ENCODE results near the gene ABCF2. TPM values are rescaled to one million over a fixed set of nuclear protein-coding genes. Genes with fewer than 3 reads are reported as not detected.

ABCF2 gene
- total RNA-seq, 1 donor from 2014 or later: 85.8 TPM

DNA sequence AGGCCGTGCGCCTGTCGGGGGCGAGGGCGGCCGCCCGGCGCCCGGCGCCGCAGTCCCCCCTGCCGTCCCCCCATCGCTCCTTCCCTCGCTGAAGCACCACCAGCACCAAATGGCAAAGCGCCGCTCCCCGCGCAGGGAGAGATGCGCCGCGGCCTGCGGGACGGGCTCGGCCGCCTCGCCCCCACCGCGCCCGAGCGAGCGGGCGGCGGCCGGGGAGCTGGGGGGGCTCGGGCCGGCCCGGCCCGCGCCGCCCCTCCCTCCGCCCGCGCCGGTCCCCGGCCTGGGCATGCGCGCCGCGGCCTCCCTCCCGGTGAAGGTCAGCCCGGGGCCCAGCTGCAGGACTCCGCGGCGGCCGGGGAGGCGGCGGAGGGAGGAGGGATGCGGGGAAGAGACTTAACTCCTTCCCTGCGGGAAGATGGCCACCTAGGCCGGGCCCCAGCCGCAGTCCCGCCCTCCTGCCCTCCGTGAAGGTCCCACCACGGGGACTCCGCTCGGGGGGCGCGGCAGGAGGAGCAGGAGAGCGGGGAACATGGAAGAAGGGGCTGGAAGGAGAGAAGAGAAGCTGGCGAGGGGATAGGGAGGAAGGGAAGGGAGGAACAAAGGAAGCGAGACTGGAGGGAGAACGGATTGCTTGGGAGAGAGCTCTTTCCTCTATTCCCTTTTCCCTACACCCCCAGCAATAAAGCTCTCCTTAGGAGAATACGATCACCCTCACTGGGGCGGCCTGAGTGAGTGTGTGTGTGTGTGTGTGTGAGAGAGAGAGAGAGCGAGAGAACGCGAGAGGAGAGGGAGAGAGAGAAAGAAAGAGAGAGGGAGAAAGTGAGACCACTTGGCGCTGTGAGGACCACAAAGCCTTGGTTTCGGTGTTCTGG lies 24.9 kb upstream of the ABCF2 start:
- Histone ChIP-seq H3K27me3 (ENCODE audit: control insufficient read depth, insufficient read depth, low read length) (peaks cover 8% of the 10 kb centered on the region), H3K36me3 (ENCODE audit: control insufficient read depth, insufficient read depth, low read length) (no peaks in the 10 kb centered on the region), H3K4me3 (ENCODE audit: low read depth, low read length) (peak overlapping the region; percentile 52)
- TF ChIP-seq, protein P1, sequence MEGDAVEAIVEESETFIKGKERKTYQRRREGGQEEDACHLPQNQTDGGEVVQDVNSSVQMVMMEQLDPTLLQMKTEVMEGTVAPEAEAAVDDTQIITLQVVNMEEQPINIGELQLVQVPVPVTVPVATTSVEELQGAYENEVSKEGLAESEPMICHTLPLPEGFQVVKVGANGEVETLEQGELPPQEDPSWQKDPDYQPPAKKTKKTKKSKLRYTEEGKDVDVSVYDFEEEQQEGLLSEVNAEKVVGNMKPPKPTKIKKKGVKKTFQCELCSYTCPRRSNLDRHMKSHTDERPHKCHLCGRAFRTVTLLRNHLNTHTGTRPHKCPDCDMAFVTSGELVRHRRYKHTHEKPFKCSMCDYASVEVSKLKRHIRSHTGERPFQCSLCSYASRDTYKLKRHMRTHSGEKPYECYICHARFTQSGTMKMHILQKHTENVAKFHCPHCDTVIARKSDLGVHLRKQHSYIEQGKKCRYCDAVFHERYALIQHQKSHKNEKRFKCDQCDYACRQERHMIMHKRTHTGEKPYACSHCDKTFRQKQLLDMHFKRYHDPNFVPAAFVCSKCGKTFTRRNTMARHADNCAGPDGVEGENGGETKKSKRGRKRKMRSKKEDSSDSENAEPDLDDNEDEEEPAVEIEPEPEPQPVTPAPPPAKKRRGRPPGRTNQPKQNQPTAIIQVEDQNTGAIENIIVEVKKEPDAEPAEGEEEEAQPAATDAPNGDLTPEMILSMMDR (IDR thresholded peaks at IDR 0.05; ENCODE audit: insufficient read depth, low read length, severe bottlenecking): no peak
- DNase-seq (ENCODE audit: low read depth): peak; percentile 9
- no peak for FAIRE-seq

DNA sequence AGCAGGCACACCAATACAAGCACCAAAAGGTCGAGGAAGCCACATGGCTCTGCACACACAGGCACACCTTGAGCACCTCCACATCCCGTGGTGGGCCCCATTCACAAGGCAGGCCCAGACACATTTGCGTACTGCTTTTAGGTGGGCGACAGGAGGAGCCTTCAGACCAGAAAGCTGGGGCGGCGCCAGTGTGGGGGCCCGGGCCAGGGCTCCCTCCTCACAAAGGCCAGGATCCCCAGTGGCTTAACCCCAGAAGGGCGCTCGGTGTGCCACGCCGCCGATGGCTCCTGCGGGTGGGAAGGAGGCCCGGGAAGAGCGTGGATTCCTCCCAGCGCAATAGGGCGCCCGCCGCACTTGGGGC lies 24.3 kb upstream of the ABCF2 start:
- no peaks in the 10 kb centered on the region for H3K36me3 ChIP-seq (ENCODE audit: control insufficient read depth, insufficient read depth, low read length)
- TF ChIP-seq, protein P1 (IDR thresholded peaks at IDR 0.05; ENCODE audit: insufficient read depth, low read length, severe bottlenecking): no peak
- peak overlapping the region; percentile 52 for H3K4me3 ChIP-seq (ENCODE audit: low read depth, low read length)
- DNase-seq (ENCODE audit: low read depth) (no peak), FAIRE-seq (no peak)
- peaks cover 5% of the 10 kb centered on the region for H3K27me3 ChIP-seq (ENCODE audit: control insufficient read depth, insufficient read depth, low read length)

DNA sequence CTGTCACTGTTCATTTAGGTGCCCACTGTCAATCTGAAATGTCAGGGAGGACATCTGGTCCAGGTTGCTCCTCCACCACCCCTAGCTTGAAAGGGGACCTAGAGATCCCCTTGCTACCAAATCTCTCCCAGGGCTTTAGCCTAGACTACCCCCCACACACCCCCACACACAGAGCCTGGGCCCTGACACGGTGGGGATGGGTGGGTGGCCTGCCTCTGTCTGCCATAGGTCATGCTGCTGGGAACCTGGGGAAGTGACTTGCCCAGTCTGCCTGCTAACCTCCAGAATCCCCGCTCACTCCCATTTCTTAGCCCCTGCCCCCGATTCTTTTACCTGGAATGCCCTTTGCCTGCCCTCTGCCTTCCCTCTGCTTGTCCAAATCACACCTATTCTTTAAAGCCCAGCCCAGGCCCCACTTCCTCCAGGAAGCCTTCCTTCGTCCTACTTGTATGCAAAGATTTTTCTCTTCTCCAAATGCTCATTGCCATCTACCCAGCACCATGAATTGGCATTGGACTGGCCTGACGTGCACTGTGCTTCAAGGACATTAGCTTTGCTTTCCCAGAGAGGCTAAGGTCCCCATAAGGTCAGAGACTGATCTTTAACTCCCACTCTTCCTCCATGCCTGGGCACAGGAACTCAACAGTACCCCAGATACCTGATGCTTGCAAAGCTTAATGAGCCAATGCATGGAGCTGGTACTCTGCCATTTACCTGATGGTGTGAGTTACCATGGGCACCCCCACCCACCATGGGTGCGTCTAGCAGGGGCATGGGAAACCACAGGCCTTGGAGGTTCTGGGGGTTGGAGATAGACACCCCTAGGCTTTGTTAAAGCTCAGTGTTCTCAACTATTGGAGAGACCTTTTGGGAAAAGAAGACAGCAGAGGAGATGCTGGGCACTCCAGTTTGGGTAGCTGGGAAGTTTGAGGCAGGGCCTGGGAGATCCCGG lies 23.5 kb upstream of the ABCF2 start:
- FAIRE-seq: peak; percentile 86
- TF ChIP-seq, protein P1 (IDR thresholded peaks at IDR 0.05; ENCODE audit: insufficient read depth, low read length, severe bottlenecking): no peak
- no peaks in the 10 kb centered on the region for H3K36me3 ChIP-seq (ENCODE audit: control insufficient read depth, insufficient read depth, low read length)
- H3K27me3 ChIP-seq (ENCODE audit: control insufficient read depth, insufficient read depth, low read length): peaks cover 7% of the 10 kb centered on the region
- no peak for DNase-seq (ENCODE audit: low read depth)
- H3K4me3 ChIP-seq (ENCODE audit: low read depth, low read length): no peak overlapping the region

DNA sequence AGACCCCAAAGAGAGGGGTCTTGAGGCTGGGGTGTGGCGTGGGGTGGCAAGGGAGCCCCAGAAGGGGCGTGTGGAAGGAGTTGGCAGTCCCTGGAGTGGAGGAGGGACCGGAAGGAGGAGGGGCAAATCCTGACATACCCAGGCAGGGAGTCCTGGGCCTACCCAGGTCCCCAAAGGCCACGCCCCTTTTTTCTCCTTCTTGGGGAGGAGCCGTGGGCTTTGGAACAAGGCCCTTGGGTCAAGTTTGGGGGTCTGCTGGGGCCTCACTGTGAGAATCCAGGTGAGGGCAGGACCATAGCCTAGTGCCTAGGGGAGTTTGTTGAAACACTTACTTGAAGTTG lies 22.7 kb upstream of the ABCF2 start:
- FAIRE-seq: no peak
- Histone ChIP-seq H3K36me3 (ENCODE audit: control insufficient read depth, insufficient read depth, low read length) (no peaks in the 10 kb centered on the region), H3K27me3 (ENCODE audit: control insufficient read depth, insufficient read depth, low read length) (peaks cover 7% of the 10 kb centered on the region), H3K4me3 (ENCODE audit: low read depth, low read length) (no peak overlapping the region)
- TF ChIP-seq, protein P1 (IDR thresholded peaks at IDR 0.05; ENCODE audit: insufficient read depth, low read length, severe bottlenecking): no peak
- peak; percentile 44 for DNase-seq (ENCODE audit: low read depth)

DNA sequence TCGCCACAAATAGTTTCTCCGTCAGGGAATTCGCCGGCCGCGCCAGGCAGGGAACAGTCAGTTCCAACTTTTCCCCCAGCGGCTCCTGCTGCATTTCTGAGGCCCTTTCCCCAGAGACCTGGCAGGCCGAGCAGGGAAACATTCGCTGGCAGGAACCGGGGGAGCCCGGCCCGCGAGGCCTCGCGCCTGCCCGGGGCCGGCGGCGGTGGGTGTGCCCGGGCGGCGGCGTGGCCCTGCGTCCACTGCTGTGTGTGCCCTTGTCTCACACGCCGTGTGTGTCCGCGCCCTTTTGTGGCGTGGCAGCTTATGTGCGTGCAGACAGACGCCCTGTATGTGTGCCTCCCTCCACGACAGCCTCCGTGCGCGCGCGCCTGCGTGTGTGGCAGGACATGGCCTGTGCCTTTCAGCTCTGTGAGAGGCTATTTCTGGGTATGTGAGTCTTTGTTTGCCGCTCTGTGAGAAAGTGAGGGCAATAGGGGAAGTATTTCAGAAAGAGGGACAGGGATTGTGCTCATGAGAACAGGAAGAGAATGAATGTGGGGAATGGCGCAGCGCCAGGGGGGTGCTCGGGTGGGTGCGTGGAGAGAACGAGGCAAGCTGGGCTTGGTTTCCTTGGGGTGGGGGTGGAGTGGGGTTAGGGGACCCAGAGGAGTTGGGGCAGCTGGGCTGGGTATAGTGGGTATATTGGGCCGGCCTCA lies 22.2 kb upstream of the ABCF2 start:
- Histone ChIP-seq H3K27me3 (ENCODE audit: control insufficient read depth, insufficient read depth, low read length) (peaks cover 8% of the 10 kb centered on the region), H3K4me3 (ENCODE audit: low read depth, low read length) (peak overlapping the region; percentile 46), H3K36me3 (ENCODE audit: control insufficient read depth, insufficient read depth, low read length) (no peaks in the 10 kb centered on the region)
- FAIRE-seq (no peak), DNase-seq (ENCODE audit: low read depth) (peak; percentile 29)
- TF ChIP-seq, protein P1 (IDR thresholded peaks at IDR 0.05; ENCODE audit: insufficient read depth, low read length, severe bottlenecking): no peak

Measured in bronchial epithelial cell (primary cell).